T47D (cell line): ENCODE measurements around the gene LIF.

Source experiments
- DNase-seq, 2 experiments: peaks; one replicate each; pipeline versions ENCODE4 v3.0.0 to v3.0.0-alpha.2; 2011 to 2012; ENCODE audit warnings: low read depth in 1 of 2, low spot score in 1 of 2
- JUND ChIP-seq: IDR thresholded peaks from 2 replicates; pipeline ENCODE4 v1.6.1; 2012; ENCODE audit warnings: low read depth
- in situ Hi-C: cut with HindIII; loops from 2 replicates; pipeline ENCODE4 v1.10.0; 2016; ENCODE audit warnings: low sequenced_read_pairs, low pct_unique_long_range_greater_than_20kb

LIF gene

GRCh38 chr22:30230330-30230729 is 16.2 kb downstream of the LIF start:
- DNase-seq, result no peak
- no peak for TF ChIP-seq JUND
- in situ Hi-C loops, result no loop called here

GRCh38 chr22:30228509-30229359 is 17.8 kb downstream of the LIF start:
- TF ChIP-seq JUND, result no peak; the same call in 1 of the 2 replicates
- DNase-seq, result peak in 1 of 2 experiments; percentile 57
- in situ Hi-C loops, result no loop called here

- in situ Hi-C loops, result no loop called here
- no peak for DNase-seq
- TF ChIP-seq JUND, result no peak
Observed at GRCh38 chr22:30227438-30228228, 18.9 kb downstream of the LIF start.

- TF ChIP-seq JUND, result no peak
- in situ Hi-C loops, result no loop called here
- DNase-seq, result no peak
Observed at GRCh38 chr22:30226192-30226832, 20.2 kb downstream of the LIF start.

- in situ Hi-C loops, result no loop called here
- no peak for DNase-seq
- no peak for TF ChIP-seq JUND
Observed at GRCh38 chr22:30225220-30225927, 21.2 kb downstream of the LIF start.

- no peak for DNase-seq
- no peak for TF ChIP-seq JUND
- in situ Hi-C loops, result no loop called here
Observed at GRCh38 chr22:30224161-30224857, 22.2 kb downstream of the LIF start.

GRCh38 chr22:30223303-30223702 is 23.3 kb downstream of the LIF start:
- TF ChIP-seq JUND, result no peak
- DNase-seq, result no peak
- in situ Hi-C loops, result no loop called here

GRCh38 chr22:30222321-30222720 is 24.2 kb downstream of the LIF start:
- no peak for DNase-seq
- in situ Hi-C loops, result no loop called here

GRCh38 chr22:30221121-30221992 is 25.2 kb downstream of the LIF start:
- DNase-seq, result no peak
- in situ Hi-C loops, result no loop called here
- no peak for TF ChIP-seq JUND

More at GRCh38 chr22:30222321-30222720, 24.2 kb downstream of the LIF start:
- no peak for TF ChIP-seq JUND

- in situ Hi-C loops, result no loop called here
- DNase-seq, result no peak
- TF ChIP-seq JUND, result no peak
Observed at GRCh38 chr22:30220338-30221012, 26.1 kb downstream of the LIF start.
